A673 (cell line): ENCODE data around the gene KCNRG.

Experiments
- EZH2 ChIP-seq: fragments of 200-600 bp; sonication (generic); IDR thresholded peaks from 2 replicates; pipeline ENCODE4 v1.6.1; 2017; ENCODE audit warnings: borderline replicate concordance, low read depth, mild to moderate bottlenecking, mixed read lengths, antibody characterized with exemption, low read length; ENCODE audit not compliant: poor library complexity, severe bottlenecking
- TF ChIP-seq, protein P1 (sequence below): fragments of 300-800, 200-600 bp; sonication (generic); conservative IDR thresholded peaks from 2 replicates; pipeline ENCODE4 v1.5.1; 2017; ENCODE audit warnings: low read depth, mild to moderate bottlenecking, antibody characterized with exemption, low read length, moderate library complexity, mixed read lengths

- TF ChIP-seq, protein P1, sequence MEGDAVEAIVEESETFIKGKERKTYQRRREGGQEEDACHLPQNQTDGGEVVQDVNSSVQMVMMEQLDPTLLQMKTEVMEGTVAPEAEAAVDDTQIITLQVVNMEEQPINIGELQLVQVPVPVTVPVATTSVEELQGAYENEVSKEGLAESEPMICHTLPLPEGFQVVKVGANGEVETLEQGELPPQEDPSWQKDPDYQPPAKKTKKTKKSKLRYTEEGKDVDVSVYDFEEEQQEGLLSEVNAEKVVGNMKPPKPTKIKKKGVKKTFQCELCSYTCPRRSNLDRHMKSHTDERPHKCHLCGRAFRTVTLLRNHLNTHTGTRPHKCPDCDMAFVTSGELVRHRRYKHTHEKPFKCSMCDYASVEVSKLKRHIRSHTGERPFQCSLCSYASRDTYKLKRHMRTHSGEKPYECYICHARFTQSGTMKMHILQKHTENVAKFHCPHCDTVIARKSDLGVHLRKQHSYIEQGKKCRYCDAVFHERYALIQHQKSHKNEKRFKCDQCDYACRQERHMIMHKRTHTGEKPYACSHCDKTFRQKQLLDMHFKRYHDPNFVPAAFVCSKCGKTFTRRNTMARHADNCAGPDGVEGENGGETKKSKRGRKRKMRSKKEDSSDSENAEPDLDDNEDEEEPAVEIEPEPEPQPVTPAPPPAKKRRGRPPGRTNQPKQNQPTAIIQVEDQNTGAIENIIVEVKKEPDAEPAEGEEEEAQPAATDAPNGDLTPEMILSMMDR, result peak; percentile 93
- no peak for TF ChIP-seq EZH2
These were observed 38.7 kb upstream of the KCNRG start for GRCh38 chr13:49976314-49977258.
